ENCODE data around the gene MBOAT7. TPM values are rescaled to one million over a fixed set of nuclear protein-coding genes. Genes with fewer than 3 reads are reported as not detected.

MBOAT7 gene
- total and polyA plus RNA-seq, 11 donors, result 9.8 to 37.3 (median 19.6) TPM

DNA sequence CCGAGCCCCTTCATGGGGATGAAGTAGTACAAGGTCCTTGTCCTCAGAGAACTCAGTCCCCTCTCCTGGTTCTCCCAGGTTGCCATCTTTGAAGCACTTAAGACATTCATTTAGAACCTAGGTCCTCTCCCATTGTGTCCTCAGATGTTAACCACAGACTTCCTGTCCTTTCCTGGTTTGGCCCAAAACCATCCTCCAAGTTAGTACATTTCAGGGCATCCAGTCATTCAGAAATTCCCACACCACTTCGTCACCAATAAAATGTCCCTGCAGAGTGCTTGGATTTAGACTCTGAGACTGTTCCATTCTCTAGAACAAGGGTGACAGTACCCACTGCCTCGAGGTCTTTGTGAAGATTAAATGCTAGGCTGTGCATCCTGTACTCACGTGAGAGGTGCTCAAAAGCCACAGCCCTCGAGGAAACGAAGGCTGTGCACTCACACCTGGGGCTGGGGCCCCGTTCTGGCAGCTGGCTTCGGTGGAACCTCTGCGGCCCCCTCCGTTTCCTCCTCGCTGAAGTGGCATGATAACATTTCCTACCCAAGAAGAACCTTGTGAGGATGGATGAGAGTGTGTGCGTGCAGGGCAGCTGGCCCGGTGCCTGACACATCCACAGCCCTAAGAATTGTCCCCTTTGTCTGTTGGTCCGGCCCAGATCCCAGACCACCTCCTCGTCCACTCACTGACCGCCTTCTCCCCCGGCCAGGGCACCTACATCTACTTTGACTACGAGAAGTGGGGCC, 34.6 kb downstream of the MBOAT7 start:
- 67 to 74% (median 71%) methylated on average over 13 to 18 of the region's 18 CpGs for WGBS, 4 donors
- H3K27ac ChIP-seq, result peak overlapping the region in 1 of 12 donors; percentile 20
- H3K4me1 ChIP-seq, result peaks cover 0 to 23% (median 10%) of the 10 kb centered on the region in 12 donors
- intact Hi-C loops (cut with DNase I), result no loop called here
- H3K4me3 ChIP-seq, result no peak overlapping the region
- DNase-seq (no peak), ATAC-seq (no peak)
- H3K27me3 ChIP-seq, result no peaks in the 10 kb centered on the region
- peaks cover 0 to 87% (median 84%) of the 10 kb centered on the region in 9 donors for H3K36me3 ChIP-seq
- no peak for TF ChIP-seq POLR2A (IDR thresholded peaks at IDR 0.05)
- TF ChIP-seq, protein P1, sequence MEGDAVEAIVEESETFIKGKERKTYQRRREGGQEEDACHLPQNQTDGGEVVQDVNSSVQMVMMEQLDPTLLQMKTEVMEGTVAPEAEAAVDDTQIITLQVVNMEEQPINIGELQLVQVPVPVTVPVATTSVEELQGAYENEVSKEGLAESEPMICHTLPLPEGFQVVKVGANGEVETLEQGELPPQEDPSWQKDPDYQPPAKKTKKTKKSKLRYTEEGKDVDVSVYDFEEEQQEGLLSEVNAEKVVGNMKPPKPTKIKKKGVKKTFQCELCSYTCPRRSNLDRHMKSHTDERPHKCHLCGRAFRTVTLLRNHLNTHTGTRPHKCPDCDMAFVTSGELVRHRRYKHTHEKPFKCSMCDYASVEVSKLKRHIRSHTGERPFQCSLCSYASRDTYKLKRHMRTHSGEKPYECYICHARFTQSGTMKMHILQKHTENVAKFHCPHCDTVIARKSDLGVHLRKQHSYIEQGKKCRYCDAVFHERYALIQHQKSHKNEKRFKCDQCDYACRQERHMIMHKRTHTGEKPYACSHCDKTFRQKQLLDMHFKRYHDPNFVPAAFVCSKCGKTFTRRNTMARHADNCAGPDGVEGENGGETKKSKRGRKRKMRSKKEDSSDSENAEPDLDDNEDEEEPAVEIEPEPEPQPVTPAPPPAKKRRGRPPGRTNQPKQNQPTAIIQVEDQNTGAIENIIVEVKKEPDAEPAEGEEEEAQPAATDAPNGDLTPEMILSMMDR (IDR thresholded peaks at IDR 0.05), result no peak
- no peaks in the 10 kb centered on the region for H3K9me3 ChIP-seq

DNA sequence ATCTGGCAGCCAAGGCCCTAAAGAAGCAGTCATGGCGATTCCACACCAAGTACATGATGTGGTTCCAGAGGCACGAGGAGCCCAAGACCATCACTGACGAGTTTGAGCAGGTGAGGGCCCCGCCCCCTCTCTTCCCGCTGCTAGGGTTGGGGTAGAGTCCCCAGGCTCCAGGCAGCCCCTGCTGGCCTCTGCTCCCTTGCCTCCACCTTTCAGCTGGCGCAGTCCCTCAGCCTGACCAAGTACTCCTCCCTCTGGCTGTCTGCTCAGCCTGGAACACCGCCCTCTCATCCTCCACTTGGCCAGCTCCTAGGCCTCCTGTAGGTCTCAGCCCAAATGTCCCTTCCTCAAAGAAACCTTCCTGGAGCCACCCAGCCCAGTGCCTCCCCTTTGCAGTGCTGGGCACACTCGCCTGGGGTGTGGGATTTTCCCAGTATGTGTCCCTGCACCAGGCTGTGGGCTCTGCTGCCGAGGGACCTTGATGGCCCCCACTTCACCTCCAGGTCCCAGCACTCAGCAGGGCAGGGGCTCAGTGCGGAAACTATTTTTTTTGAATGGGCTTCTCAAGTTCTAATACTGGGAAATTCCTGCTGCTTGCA, 35.6 kb downstream of the MBOAT7 start:
- intact Hi-C loops (cut with DNase I), result no loop called here
- peaks cover 0 to 96% (median 93%) of the 10 kb centered on the region in 9 donors for H3K36me3 ChIP-seq
- H3K27ac ChIP-seq, result peak overlapping the region in 2 of 12 donors; percentile 11 to 40
- DNase-seq (no peak), ATAC-seq (peak in 1 of 4 donors; percentile 2)
- H3K4me1 ChIP-seq, result peaks cover 0 to 21% (median 7%) of the 10 kb centered on the region in 12 donors
- H3K9me3 ChIP-seq, result no peaks in the 10 kb centered on the region
- H3K4me3 ChIP-seq, result no peak overlapping the region
- TF ChIP-seq, protein P1 (IDR thresholded peaks at IDR 0.05), result no peak
- TF ChIP-seq POLR2A (IDR thresholded peaks at IDR 0.05), result no peak
- H3K27me3 ChIP-seq, result no peaks in the 10 kb centered on the region
- WGBS, 4 donors, result 79 to 90% (median 84%) methylated on average over 8 to 10 of the region's 10 CpGs

DNA sequence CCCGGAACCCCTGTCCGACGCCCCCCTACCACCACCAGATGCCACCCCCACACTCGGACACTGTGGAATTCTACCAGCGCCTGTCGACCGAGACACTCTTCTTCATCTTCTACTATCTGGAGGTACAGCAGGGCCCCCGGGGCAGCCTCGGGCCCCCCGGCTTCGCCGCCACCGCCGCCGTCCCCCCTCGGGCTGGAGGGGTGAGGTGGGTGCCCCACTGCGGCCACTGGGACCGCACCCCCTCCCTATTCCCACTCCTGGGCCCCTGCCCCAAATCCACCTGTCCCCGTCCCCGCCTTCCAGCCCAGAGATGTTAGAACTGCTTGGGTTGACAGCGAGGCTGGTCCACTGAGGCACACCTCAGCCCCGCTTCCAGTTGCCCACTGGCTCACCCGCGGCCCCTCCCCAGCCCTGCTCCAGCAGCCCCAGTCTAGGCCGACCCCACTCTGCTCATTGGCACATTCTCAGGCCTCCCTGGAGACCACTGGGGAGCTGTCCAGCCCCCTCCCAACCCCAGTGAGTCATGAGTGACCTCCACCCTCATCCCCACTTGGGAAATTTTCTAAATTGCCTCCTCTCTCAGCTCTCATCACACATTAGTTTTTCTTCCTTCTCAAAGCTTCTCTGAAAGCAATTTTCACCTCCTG, 36.4 kb downstream of the MBOAT7 start:
- 85 to 90% (median 89%) methylated on average over 25 of the region's 25 CpGs for WGBS, 4 donors
- ATAC-seq, result peak in 2 of 4 donors; percentile 7 to 36
- H3K36me3 ChIP-seq, result peaks cover 0 to 100% (median 100%) of the 10 kb centered on the region in 9 donors
- peak overlapping the region in 2 of 12 donors; percentile 11 to 40 for H3K27ac ChIP-seq
- no peaks in the 10 kb centered on the region for H3K27me3 ChIP-seq
- intact Hi-C loops (cut with DNase I), result no loop called here
- no peaks in the 10 kb centered on the region for H3K9me3 ChIP-seq
- TF ChIP-seq, protein P1 (IDR thresholded peaks at IDR 0.05), result no peak
- TF ChIP-seq POLR2A (IDR thresholded peaks at IDR 0.05), result no peak
- no peak overlapping the region for H3K4me3 ChIP-seq
- H3K4me1 ChIP-seq, result peaks cover 0 to 12% (median 0%) of the 10 kb centered on the region in 12 donors
- DNase-seq, result no peak

DNA sequence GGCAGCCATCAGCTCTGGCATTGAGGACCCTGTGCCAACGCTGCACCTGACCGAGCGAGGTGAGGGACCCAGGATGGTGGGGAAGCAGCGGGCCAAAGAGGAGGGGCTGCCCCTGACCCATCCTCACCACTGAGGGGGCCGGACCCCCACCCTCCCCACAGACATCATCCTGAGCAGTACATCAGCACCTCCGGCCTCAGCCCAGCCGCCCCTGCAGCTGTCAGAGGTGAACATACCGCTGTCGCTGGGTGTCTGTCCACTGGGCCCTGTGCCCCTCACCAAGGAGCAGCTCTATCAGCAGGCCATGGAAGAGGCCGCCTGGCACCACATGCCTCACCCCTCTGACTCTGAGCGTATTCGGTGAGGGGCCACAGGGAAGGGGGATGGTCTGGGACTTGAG, 37.1 kb downstream of the MBOAT7 start:
- WGBS, 4 donors, result 76 to 93% (median 89%) methylated on average over 7 to 12 of the region's 12 CpGs
- Histone ChIP-seq H3K27me3 (no peaks in the 10 kb centered on the region), H3K4me1 (peaks cover 0 to 11% (median 3%) of the 10 kb centered on the region in 12 donors), H3K4me3 (no peak overlapping the region), H3K27ac (no peak overlapping the region), H3K36me3 (peaks cover 0 to 100% (median 100%) of the 10 kb centered on the region in 9 donors), H3K9me3 (no peaks in the 10 kb centered on the region)
- no peak for TF ChIP-seq POLR2A (IDR thresholded peaks at IDR 0.05)
- TF ChIP-seq, protein P1 (IDR thresholded peaks at IDR 0.05), result no peak
- DNase-seq (no peak), ATAC-seq (no peak)
- intact Hi-C loops (cut with DNase I), result no loop called here
